HG03139 (cell line): ENCODE data around the gene NEAT1.
A peak's percentile ranks its signal among the peaks of the same experiment; 100 is the strongest.

Experiments
- ATAC-seq: cut with Tn5 transposase; IDR thresholded peaks from one replicate; pipeline ENCODE4 v1.9.1; 2021; ENCODE audit not compliant: unreplicated experiment

Gene NEAT1

GRCh38 chr11:65421794-65422632 is 585 bp upstream of the NEAT1 start:
- peak; percentile 17 for ATAC-seq

DNA sequence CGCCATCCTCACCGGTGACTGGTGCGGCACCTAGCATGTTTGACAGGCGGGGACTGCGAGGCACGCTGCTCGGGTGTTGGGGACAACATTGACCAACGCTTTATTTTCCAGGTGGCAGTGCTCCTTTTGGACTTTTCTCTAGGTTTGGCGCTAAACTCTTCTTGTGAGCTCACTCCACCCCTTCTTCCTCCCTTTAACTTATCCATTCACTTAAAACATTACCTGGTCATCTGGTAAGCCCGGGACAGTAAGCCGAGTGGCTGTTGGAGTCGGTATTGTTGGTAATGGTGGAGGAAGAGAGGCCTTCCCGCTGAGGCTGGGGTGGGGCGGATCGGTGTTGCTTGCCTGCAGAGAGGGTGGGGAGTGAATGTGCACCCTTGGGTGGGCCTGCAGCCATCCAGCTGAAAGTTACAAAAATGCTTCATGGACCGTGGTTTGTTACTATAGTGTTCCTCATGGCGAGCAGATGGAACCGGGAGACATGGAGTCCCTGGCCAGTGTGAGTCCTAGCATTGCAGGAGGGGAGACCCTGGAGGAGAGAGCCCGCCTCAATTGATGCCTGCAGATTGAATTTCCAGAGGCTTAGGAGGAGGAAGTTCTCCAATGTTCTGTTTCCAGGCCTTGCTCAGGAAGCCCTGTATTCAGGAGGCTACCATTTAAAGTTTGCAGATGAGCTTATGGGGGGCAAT is 1.1 kb downstream of the NEAT1 start:
- ATAC-seq, result no peak

- ATAC-seq, result no peak
Measured at GRCh38 chr11:65424205-65425104, 1.9 kb downstream of the NEAT1 start.

DNA sequence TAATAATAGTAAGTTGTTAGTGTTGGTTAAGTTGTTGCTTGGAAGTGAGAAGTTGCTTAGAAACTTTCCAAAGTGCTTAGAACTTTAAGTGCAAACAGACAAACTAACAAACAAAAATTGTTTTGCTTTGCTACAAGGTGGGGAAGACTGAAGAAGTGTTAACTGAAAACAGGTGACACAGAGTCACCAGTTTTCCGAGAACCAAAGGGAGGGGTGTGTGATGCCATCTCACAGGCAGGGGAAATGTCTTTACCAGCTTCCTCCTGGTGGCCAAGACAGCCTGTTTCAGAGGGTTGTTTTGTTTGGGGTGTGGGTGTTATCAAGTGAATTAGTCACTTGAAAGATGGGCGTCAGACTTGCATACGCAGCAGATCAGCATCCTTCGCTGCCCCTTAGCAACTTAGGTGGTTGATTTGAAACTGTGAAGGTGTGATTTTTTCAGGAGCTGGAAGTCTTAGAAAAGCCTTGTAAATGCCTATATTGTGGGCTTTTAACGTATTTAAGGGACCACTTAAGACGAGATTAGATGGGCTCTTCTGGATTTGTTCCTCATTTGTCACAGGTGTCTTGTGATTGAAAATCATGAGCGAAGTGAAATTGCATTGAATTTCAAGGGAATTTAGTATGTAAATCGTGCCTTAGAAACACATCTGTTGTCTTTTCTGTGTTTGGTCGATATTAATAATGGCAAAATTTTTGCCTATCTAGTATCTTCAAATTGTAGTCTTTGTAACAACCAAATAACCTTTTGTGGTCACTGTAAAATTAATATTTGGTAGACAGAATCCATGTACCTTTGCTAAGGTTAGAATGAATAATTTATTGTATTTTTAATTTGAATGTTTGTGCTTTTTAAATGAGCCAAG is 2.7 kb downstream of the NEAT1 start:
- no peak for ATAC-seq

DNA sequence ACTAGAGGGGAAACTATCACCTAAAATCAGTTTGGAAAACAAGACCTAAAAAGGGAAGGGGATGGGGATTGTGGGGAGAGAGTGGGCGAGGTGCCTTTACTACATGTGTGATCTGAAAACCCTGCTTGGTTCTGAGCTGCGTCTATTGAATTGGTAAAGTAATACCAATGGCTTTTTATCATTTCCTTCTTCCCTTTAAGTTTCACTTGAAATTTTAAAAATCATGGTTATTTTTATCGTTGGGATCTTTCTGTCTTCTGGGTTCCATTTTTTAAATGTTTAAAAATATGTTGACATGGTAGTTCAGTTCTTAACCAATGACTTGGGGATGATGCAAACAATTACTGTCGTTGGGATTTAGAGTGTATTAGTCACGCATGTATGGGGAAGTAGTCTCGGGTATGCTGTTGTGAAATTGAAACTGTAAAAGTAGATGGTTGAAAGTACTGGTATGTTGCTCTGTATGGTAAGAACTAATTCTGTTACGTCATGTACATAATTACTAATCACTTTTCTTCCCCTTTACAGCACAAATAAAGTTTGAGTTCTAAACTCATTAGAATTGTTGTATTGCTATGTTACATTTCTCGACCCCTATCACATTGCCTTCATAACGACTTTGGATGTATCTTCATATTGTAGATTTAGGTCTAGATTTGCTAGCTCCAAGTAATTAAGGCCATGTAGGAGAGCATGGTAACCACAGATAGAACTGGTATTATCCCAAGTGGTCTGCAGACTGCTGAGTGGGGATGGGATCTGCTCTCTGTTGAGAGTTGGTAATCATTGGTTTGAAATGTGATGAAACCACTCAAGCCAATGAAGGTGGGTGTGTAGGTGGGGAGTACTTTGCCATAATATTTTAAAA is 3.6 kb downstream of the NEAT1 start:
- ATAC-seq, result no peak

- no peak for ATAC-seq
Measured at GRCh38 chr11:65426839-65427690, 4.5 kb downstream of the NEAT1 start.

- no peak for ATAC-seq
Measured at GRCh38 chr11:65427691-65428577, 5.3 kb downstream of the NEAT1 start.

- ATAC-seq, result no peak
Measured at GRCh38 chr11:65428578-65429067, 6.0 kb downstream of the NEAT1 start.

DNA sequence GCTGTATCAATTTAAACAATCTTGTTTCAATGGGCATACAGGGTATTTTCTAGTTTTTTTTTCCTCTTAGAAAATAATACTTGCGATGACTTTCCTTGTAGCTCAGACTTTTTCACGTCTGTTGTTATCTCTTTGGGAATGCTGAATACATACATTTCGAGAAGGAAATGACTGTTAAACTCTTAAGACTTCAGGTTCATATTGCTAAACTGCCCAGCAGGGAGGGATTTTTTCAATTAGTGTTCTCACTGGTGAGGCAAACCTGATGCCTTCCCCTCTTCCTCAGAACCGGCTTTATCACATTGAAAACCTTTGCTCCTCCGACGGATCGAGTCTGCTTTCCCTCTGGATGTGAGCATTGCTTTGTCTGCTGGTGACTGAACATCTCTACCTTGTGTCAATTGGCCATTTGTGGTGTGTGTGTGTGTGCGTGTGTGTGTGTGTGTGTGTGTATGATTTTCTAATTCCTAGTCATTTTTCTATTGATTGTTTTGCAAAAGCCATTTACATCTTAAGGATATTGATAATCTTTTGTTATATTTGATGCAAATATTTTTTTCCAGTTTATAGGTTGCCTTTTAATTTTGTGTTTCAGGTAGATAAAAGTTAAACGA is 6.6 kb downstream of the NEAT1 start:
- ATAC-seq, result no peak

GRCh38 chr11:65429724-65430405 is 7.3 kb downstream of the NEAT1 start:
- no peak for ATAC-seq

- no peak for ATAC-seq
Measured at GRCh38 chr11:65430406-65431217, 8.0 kb downstream of the NEAT1 start.

DNA sequence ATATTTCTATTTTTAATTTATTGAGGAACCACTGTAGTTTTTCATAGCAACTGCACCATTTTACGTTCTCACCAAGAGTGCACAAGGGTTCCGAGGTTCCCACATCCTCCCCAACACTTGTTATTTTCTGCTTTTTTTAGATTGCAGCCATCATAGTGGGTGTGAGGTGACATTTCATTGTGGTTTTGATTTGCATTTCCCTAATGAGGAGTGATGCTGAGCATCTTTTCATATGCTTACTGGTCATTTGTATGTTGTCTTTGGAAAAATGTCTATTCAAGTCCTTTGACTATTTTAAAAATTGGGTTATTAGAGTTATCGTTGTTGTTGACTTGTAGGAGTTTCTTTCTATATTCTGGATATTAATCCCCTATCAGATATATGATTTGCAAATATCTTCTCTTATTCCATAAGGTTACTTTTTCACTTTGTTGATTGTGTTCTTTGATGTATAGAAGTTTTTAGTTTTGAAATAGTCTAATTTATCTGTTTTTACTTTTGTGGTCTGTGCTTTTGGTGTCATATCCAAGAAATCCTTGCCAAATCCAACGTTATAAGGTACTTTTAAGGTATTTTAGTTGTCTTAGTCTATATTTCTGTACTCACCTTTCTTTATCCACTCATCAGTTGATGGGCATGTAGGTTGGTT is 9.0 kb downstream of the NEAT1 start:
- no peak for ATAC-seq

DNA sequence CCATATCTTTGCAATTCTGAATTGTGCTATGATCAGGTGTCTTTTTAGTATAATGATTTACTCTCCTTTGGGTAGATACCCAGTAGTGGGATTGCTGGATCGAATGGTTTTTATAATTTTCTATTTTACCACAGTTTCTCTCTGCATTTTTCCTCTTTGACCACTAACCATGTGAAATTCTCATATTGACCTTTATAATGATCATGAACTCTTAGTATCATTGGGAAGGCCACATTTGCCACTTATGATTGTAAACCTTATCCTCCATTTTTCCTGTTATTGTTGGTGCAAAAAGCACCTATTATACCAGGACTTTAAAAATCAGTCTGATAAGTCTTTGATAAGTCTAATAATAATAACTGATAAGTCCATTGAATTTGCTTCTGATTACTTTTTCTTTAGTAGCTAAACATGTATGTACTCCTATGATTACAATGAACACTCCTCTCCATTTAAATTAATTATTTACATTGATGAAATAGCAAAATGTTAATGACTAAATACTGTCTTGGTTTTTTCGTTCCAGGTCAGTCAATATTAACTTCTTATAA is 9.6 kb downstream of the NEAT1 start:
- ATAC-seq, result no peak

DNA sequence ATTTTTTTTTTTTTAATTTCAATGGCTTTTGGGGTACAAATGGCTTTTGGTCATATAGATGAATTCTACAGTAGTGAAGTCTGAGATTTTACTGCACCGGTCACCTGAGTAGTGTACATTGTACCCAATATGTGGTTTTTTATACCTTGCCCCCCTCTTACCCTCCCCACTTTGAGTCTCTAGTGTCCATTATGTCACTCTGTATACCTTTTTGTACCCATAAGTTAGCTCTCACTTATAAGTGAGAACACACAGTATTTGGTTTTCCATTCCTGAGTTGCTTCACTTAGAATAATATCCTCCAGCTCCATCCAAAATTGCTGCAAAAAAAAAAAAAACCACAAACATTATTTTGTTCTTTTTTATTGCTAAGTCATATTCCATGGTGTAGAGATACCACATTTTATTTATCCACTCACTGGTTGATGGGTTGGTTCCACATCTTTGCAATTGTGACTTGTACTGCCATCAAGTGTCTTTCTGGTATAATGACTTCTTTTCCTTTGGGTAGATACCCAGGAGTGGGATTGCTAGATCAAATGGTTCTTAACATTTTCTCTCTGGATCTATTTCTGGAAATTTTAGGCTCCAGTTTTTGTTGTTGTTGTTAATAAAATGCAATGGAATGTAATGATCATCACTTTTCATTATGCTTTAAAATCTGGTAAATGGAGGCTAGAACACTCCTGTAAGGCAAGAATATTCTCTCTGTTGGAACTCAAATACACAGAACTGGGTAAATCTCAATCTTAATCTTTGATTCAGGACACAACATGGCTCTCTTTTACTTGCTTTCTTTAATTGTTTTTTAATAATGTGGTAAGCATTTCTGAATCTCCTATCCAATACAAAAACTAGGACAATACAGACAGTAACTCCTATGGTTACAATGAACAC is 10.3 kb downstream of the NEAT1 start:
- no peak for ATAC-seq
